Neuronal stem cell (in vitro differentiated cells): ENCODE measurements around the gene NCS1.

Experiments used
- DNase-seq: peaks from one replicate; pipeline ENCODE4 v3.0.0-alpha.2; 2013; ENCODE audit warnings: low spot score
- H2AFZ ChIP-seq: one replicate; pipeline ENCODE4 v1.6.1; 2013; ENCODE audit warnings: mild to moderate bottlenecking, low read length, inconsistent platforms
- H2AK5ac ChIP-seq: 2 replicates; pipeline ENCODE4 v1.6.1; 2013; ENCODE audit warnings: low read depth, mild to moderate bottlenecking, inconsistent platforms, low read length, moderate library complexity, mixed read lengths
- H2BK120ac ChIP-seq: 2 replicates; pipeline ENCODE4 v1.6.1; 2013; ENCODE audit warnings: low read depth, mild to moderate bottlenecking, inconsistent platforms, low read length, moderate library complexity, mixed read lengths
- H2BK12ac ChIP-seq: one replicate; pipeline ENCODE4 v1.6.1; 2013; ENCODE audit warnings: low read length, inconsistent platforms
- H2BK15ac ChIP-seq: 2 replicates; pipeline ENCODE4 v1.6.1; 2013; ENCODE audit warnings: mild to moderate bottlenecking, low read length, inconsistent platforms, mixed read lengths
- H2BK5ac ChIP-seq: one replicate; pipeline ENCODE4 v1.6.1; 2013; ENCODE audit warnings: inconsistent platforms, mild to moderate bottlenecking, low read length, moderate library complexity
- H3K14ac ChIP-seq: one replicate; pipeline ENCODE4 v1.6.1; 2013; ENCODE audit warnings: low read length, inconsistent platforms
- H3K18ac ChIP-seq: 2 replicates; pipeline ENCODE4 v1.6.1; 2013; ENCODE audit warnings: low read length, inconsistent platforms
- H3K23ac ChIP-seq: 2 replicates; pipeline ENCODE4 v1.6.1; 2013; ENCODE audit warnings: low read depth, mild to moderate bottlenecking, mixed read lengths, low read length, inconsistent platforms; ENCODE audit not compliant: poor library complexity
- H3K27ac ChIP-seq: replicated peaks from 3 replicates; pipeline ENCODE4 v1.5.1; 2013; ENCODE audit warnings: low read length, inconsistent platforms
- H3K27me3 ChIP-seq, 3 experiments: 2 replicates each; pipeline ENCODE4 v1.6.1; 2013; ENCODE audit warnings: low read length in 3 of 3, mild to moderate bottlenecking in 2 of 3, inconsistent platforms in 1 of 3, low read depth in 1 of 3, mixed read lengths in 1 of 3, moderate library complexity in 1 of 3; ENCODE audit not compliant: control insufficient read depth in 3 of 3, insufficient read depth in 3 of 3
- H3K36me3 ChIP-seq, 2 donors: replicated peaks in 1 of 2; 2 replicates each; pipeline ENCODE4 v1.6.1; 2013; ENCODE audit warnings: low read length in 2 of 2; ENCODE audit not compliant: control insufficient read depth in 2 of 2, insufficient read depth in 2 of 2
- H3K4ac ChIP-seq: 2 replicates; pipeline ENCODE4 v1.6.1; 2013; ENCODE audit warnings: inconsistent platforms, mild to moderate bottlenecking, low read length, moderate library complexity
- H3K4me1 ChIP-seq, 2 donors: 1 replicate in 1 of 2; 2 replicates in 1 of 2; pipeline ENCODE4 v1.6.1; 2013; ENCODE audit warnings: low read length in 2 of 2, low read depth in 1 of 2; ENCODE audit not compliant: control insufficient read depth in 2 of 2, insufficient read depth in 1 of 2
- H3K4me2 ChIP-seq: one replicate; pipeline ENCODE4 v1.6.1; 2013; ENCODE audit warnings: mild to moderate bottlenecking, low read length, inconsistent platforms; ENCODE audit not compliant: insufficient read depth, poor library complexity, severe bottlenecking
- H3K4me3 ChIP-seq, 2 donors: 2 replicates each; pipeline ENCODE4 v1.5.1; 2013; ENCODE audit warnings: low read length in 2 of 2, mild to moderate bottlenecking in 2 of 2, inconsistent platforms in 1 of 2, moderate library complexity in 1 of 2
- H3K79me1 ChIP-seq: one replicate; pipeline ENCODE4 v1.6.1; 2013; ENCODE audit warnings: low read depth, mild to moderate bottlenecking, inconsistent platforms, low read length, moderate library complexity
- H3K9ac ChIP-seq: one replicate; pipeline ENCODE4 v1.6.1; 2013; ENCODE audit warnings: mild to moderate bottlenecking, low read depth, low read length, inconsistent platforms; ENCODE audit not compliant: poor library complexity
- H3K9me3 ChIP-seq, 2 donors: replicated peaks in 1 of 2; 2 replicates each; pipeline versions ENCODE3 to v1.6.1; 2013; ENCODE audit warnings: low read length in 2 of 2, mild to moderate bottlenecking in 2 of 2, inconsistent platforms in 1 of 2, low read depth in 1 of 2, mixed read lengths in 1 of 2, moderate library complexity in 1 of 2; ENCODE audit not compliant: control insufficient read depth in 2 of 2, insufficient read depth in 1 of 2
- H4K8ac ChIP-seq: one replicate; pipeline ENCODE4 v1.6.1; 2013; ENCODE audit warnings: low read depth, mild to moderate bottlenecking, inconsistent platforms, low read length, moderate library complexity
- H4K91ac ChIP-seq: one replicate; pipeline ENCODE4 v1.6.1; 2013; ENCODE audit warnings: low read length, low read depth, mild to moderate bottlenecking, inconsistent platforms; ENCODE audit not compliant: poor library complexity
- WGBS, 2 donors: extraction: QIAGEN DNeasy Blood & Tissue Kit; methylation state at CpG; one replicate each; pipeline ENCODE4 v1.1.7; 2013; ENCODE audit warnings: missing lambda C conversion rate in 2 of 2, mixed read lengths in 1 of 2; ENCODE audit not compliant: insufficient read length in 2 of 2, insufficient replicate concordance in 1 of 2; ENCODE audit errors: extremely low coverage in 2 of 2; 5-methylcytosine and 5-hydroxymethylcytosine counted together

The NCS1 gene

DNA sequence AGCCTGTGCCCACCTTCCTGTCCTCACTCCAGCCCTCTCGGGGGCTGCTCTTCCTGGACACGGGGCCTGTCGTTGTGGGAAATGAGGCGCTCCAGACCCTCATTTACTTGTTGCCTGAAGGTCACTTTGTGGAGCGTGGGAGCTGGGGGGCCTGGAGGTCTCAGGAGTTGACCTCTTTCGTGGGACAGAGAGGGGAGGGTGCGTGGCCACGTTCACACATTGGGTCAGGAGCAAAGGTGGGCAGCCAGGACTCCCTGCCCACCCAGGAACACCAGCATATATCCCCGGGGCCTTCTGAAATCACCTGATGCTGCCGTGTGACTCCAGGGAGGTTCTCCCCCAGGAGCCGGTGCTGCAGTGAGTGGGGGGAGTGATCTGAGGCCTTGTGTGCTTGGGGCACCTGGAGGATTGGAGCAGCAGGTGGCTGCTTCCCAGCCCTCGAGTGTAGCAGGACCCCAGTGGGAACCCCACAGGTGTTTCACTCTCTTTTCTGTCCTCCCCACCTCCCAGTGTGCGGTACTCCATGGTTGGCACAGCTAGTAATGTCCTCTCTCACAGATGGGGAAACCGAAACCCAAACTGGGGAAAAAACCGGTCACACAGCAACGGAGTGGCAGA lies 20.3 kb downstream of the NCS1 start:
- no peaks in the 10 kb centered on the region for H3K9me3 ChIP-seq
- H3K4me3 ChIP-seq, result no peak overlapping the region
- no peak overlapping the region for H4K8ac ChIP-seq
- no peak overlapping the region for H3K27ac ChIP-seq
- no peak overlapping the region for H2BK120ac ChIP-seq
- no peak overlapping the region for H2BK15ac ChIP-seq
- H2AK5ac ChIP-seq, result peak overlapping the region; percentile 1
- peak overlapping the region; percentile 70 for H3K18ac ChIP-seq
- no peak overlapping the region for H3K23ac ChIP-seq
- peak overlapping the region; percentile 79 for H2BK12ac ChIP-seq
- H3K27me3 ChIP-seq, result no peaks in the 10 kb centered on the region
- H3K4me2 ChIP-seq, result no peak overlapping the region
- H2AFZ ChIP-seq, result no peak overlapping the region
- no CpG with 5 or more reads among the region's 16 CpGs for WGBS, 2 donors
- no peak overlapping the region for H4K91ac ChIP-seq
- H3K9ac ChIP-seq, result peak overlapping the region; percentile 72
- peak overlapping the region; percentile 75 for H3K14ac ChIP-seq
- peaks cover 29% of the 10 kb centered on the region for H3K79me1 ChIP-seq
- DNase-seq, result no peak
- no peaks in the 10 kb centered on the region for H3K36me3 ChIP-seq
- H3K4me1 ChIP-seq, result peaks cover 30 to 33% of the 10 kb centered on the region in 2 donors
- no peak overlapping the region for H3K4ac ChIP-seq
- H2BK5ac ChIP-seq, result peak overlapping the region; percentile 48

DNA sequence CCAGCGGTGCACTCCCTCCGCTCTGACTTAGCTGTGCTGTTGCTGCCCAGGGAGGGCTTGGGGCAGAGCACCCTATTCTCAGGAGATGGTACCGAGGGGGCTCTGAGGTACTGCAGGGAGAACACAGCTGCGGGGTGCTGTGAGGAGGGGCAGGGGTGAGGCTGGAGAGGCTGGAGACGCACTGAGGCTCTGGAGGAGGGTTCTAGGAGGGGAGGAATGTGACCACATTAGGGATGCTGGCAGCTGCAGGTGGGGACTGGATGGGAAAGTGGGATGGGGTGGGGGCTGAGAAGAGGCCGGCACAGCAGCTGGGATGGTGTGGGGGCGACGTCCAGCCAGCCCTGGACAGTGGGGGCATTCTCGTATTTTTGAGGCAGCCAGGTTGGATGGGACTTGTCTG lies 20.9 kb downstream of the NCS1 start:
- Histone ChIP-seq H3K36me3 (no peaks in the 10 kb centered on the region), H3K18ac (peak overlapping the region; percentile 86), H3K27ac (peak overlapping the region; percentile 49)

GRCh38 chr9:130193531-130194377 lies 21.6 kb downstream of the NCS1 start:
- Histone ChIP-seq H3K27ac (peak overlapping the region; percentile 49), H4K91ac (peak overlapping the region; percentile 38), H2BK12ac (no peak overlapping the region), H3K27me3 (no peaks in the 10 kb centered on the region), H3K4me3 (no peak overlapping the region), H3K36me3 (no peaks in the 10 kb centered on the region), H2BK5ac (peak overlapping the region; percentile 48), H3K14ac (peak overlapping the region; percentile 49), H3K23ac (peak overlapping the region; percentile 36), H3K4me2 (peak overlapping the region; percentile 19), H3K4me1 (peaks cover 25 to 27% of the 10 kb centered on the region in 2 donors), H3K9me3 (no peaks in the 10 kb centered on the region), H2BK15ac (peak overlapping the region; percentile 87), H3K18ac (peak overlapping the region; percentile 88), H3K79me1 (peaks cover 23% of the 10 kb centered on the region), H2AK5ac (peak overlapping the region; percentile 84), H4K8ac (no peak overlapping the region), H2AFZ (peak overlapping the region; percentile 1), H3K4ac (peak overlapping the region; percentile 32), H3K9ac (peak overlapping the region; percentile 72), H2BK120ac (no peak overlapping the region)
- DNase-seq, result no peak
- WGBS, 2 donors, result no CpG with 5 or more reads among the region's 27 CpGs

More for the DNA sequence above, 20.9 kb downstream of the NCS1 start:
- Histone ChIP-seq H4K8ac (no peak overlapping the region), H3K23ac (no peak overlapping the region), H3K14ac (peak overlapping the region; percentile 75), H3K4me3 (no peak overlapping the region), H2AK5ac (peak overlapping the region; percentile 58), H3K27me3 (no peaks in the 10 kb centered on the region), H2BK120ac (no peak overlapping the region), H3K9ac (peak overlapping the region; percentile 72), H3K9me3 (no peaks in the 10 kb centered on the region), H2BK12ac (peak overlapping the region; percentile 79), H2AFZ (no peak overlapping the region), H3K79me1 (peaks cover 24% of the 10 kb centered on the region), H2BK15ac (peak overlapping the region; percentile 87), H4K91ac (no peak overlapping the region), H2BK5ac (peak overlapping the region; percentile 48), H3K4ac (peak overlapping the region; percentile 32), H3K4me1 (peaks cover 25 to 28% of the 10 kb centered on the region in 2 donors), H3K4me2 (peak overlapping the region; percentile 30)
- DNase-seq, result no peak
- no CpG with 5 or more reads among the region's 9 CpGs for WGBS, 2 donors

- no peak overlapping the region for H2BK120ac ChIP-seq
- no peak overlapping the region for H4K91ac ChIP-seq
- no CpG with 5 or more reads among the region's 8 CpGs for WGBS, 2 donors
- no peaks in the 10 kb centered on the region for H3K27me3 ChIP-seq
- no peak overlapping the region for H2BK5ac ChIP-seq
- no peak overlapping the region for H4K8ac ChIP-seq
- H3K4me1 ChIP-seq, result peaks cover 25 to 29% of the 10 kb centered on the region in 2 donors
- H3K23ac ChIP-seq, result no peak overlapping the region
- no peak overlapping the region for H2BK12ac ChIP-seq
- peak overlapping the region; percentile 84 for H2AK5ac ChIP-seq
- no peaks in the 10 kb centered on the region for H3K9me3 ChIP-seq
- H2BK15ac ChIP-seq, result no peak overlapping the region
- no peak overlapping the region for H3K27ac ChIP-seq
- H3K4me2 ChIP-seq, result no peak overlapping the region
- no peak for DNase-seq
- H3K14ac ChIP-seq, result no peak overlapping the region
- H3K36me3 ChIP-seq, result no peaks in the 10 kb centered on the region
- peaks cover 23% of the 10 kb centered on the region for H3K79me1 ChIP-seq
- no peak overlapping the region for H3K4me3 ChIP-seq
- H3K9ac ChIP-seq, result no peak overlapping the region
- peak overlapping the region; percentile 88 for H3K18ac ChIP-seq
- no peak overlapping the region for H3K4ac ChIP-seq
- no peak overlapping the region for H2AFZ ChIP-seq
Observed at GRCh38 chr9:130194378-130194932, 22.3 kb downstream of the NCS1 start.
